ENCODE measurements around the gene TRPM2.

The TRPM2 gene

DNA sequence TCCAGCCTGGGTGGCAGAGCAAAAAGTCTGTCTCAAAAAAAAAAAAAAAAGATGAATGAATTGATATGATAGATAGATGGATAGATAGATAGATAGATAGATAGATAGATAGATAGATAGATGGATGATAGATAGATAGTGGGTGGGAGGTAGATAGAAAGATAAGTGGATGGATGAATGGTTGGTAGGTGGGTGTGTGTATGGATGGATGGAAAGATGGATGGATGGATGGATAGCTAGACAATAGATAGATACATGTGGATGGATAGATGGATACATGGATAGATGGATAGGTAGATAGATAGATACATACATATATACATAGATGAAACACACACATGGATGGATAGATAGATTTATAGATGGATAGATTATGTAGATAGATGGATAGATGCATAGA, 28.5 kb downstream of the TRPM2 start:
- H3K4me3 ChIP-seq (replicated peaks; ENCODE audit: low read depth, low read length) = no peak overlapping the region
- DNase-seq (ENCODE audit: low read depth) = no peak
- TF ChIP-seq, protein P1, sequence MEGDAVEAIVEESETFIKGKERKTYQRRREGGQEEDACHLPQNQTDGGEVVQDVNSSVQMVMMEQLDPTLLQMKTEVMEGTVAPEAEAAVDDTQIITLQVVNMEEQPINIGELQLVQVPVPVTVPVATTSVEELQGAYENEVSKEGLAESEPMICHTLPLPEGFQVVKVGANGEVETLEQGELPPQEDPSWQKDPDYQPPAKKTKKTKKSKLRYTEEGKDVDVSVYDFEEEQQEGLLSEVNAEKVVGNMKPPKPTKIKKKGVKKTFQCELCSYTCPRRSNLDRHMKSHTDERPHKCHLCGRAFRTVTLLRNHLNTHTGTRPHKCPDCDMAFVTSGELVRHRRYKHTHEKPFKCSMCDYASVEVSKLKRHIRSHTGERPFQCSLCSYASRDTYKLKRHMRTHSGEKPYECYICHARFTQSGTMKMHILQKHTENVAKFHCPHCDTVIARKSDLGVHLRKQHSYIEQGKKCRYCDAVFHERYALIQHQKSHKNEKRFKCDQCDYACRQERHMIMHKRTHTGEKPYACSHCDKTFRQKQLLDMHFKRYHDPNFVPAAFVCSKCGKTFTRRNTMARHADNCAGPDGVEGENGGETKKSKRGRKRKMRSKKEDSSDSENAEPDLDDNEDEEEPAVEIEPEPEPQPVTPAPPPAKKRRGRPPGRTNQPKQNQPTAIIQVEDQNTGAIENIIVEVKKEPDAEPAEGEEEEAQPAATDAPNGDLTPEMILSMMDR (IDR thresholded peaks at IDR 0.05; ENCODE audit: low read length, missing control alignments) = no peak

DNA sequence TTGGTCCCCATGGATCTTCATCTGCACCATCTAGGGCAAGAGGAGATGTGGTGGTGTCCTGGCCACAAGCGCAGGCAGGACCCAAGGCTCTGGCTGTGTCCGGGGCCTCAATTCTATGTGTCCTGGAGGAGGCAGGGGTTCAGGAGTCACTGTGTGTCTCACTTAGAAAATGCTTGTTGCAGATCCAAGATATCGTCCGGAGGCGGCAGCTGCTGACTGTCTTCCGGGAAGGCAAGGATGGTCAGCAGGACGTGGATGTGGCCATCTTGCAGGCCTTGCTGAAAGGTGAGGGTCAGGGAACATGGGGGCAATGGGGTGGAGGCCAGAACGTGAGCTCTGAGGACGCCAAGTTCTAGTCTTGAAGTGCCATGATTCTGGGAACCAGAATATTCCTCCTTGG, 29.1 kb downstream of the TRPM2 start:
- TF ChIP-seq, protein P1 (IDR thresholded peaks at IDR 0.05; ENCODE audit: low read length, missing control alignments) = no peak
- H3K4me3 ChIP-seq (replicated peaks; ENCODE audit: low read depth, low read length) = no peak overlapping the region
- DNase-seq (ENCODE audit: low read depth) = no peak

DNA sequence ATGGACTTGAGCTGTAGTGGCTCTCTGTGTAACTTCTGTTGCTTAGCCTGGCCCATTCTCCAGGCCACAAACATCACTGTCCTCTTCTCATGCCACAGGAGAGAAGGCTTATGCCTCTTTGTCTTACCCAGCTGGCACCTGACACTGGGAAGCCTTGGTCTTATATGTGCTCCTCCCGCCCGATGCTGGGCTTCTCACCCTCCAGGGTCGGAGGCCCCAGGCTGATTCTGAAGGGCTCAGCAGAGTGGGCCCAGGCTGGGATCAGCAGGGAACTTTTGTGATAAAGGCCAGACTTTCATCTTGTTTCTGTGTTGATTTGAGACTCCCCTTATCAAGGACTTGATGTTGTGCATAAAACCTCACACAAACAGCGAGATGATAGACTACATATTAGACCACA, 29.8 kb downstream of the TRPM2 start:
- TF ChIP-seq, protein P1 (IDR thresholded peaks at IDR 0.05; ENCODE audit: low read length, missing control alignments) = no peak
- H3K4me3 ChIP-seq (replicated peaks; ENCODE audit: low read depth, low read length) = no peak overlapping the region
- DNase-seq (ENCODE audit: low read depth) = no peak

DNA sequence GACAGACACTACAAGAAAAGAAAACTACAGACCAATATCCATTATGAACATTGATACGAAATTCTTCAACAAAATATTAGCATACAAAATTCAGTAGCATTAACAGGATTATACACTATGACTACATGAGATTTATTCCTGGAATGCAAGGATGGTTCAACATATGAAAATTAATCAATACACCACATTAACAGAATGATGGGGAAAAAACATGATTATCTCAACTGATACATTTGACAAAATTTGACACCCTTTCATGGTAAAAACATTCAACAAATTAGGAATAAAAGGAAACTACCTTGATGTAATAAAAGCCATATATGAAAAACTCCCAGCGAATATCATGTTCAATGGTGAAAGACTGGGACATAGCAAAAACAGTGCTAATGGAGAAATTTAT, 31.5 kb downstream of the TRPM2 start:
- TF ChIP-seq, protein P1 (IDR thresholded peaks at IDR 0.05; ENCODE audit: low read length, missing control alignments) = no peak
- H3K4me3 ChIP-seq (replicated peaks; ENCODE audit: low read depth, low read length) = no peak overlapping the region
- no peak for DNase-seq (ENCODE audit: low read depth)

DNA sequence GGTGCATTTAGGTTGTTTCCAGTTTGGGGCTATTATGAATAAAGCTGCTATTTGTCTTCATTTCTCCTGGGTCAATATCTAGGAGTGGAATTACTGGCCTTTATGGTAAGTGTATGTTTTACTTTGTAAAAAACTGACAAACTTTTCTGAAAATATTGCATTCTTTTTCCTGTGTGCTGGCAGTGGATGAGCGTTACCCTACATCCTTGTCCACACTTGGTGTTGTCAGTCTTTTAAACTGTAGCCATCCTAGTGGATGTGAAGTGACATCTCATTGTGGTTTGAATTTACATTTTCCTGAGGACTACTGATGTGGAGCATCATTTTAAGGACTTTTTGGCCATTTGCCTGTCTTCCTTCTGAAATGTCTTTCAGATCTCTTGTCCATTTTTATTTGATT, 35.9 kb downstream of the TRPM2 start:
- H3K4me3 ChIP-seq (replicated peaks; ENCODE audit: low read depth, low read length) = no peak overlapping the region
- no peak for DNase-seq (ENCODE audit: low read depth)
- TF ChIP-seq, protein P1 (IDR thresholded peaks at IDR 0.05; ENCODE audit: low read length, missing control alignments) = no peak

DNA sequence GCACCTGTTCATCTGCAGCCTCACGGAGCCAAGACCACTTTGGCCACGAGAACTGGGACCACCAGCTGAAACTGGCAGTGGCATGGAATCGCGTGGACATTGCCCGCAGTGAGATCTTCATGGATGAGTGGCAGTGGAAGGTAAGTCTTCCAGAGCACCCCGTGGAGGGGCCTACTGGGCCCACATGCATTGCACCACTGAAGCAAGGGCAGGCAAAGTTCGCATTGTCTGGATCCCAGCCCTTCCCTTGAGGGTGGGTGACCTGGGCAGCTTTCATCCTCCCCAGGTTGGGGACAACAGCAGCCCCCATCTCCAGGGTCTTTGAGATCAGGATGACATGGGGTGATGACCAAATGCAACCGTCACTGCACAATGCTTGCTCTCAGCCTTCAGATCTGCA, 37.5 kb downstream of the TRPM2 start:
- no peak overlapping the region for H3K4me3 ChIP-seq (replicated peaks; ENCODE audit: low read depth, low read length)
- TF ChIP-seq, protein P1 (IDR thresholded peaks at IDR 0.05; ENCODE audit: low read length, missing control alignments) = no peak
- no peak for DNase-seq (ENCODE audit: low read depth)

DNA sequence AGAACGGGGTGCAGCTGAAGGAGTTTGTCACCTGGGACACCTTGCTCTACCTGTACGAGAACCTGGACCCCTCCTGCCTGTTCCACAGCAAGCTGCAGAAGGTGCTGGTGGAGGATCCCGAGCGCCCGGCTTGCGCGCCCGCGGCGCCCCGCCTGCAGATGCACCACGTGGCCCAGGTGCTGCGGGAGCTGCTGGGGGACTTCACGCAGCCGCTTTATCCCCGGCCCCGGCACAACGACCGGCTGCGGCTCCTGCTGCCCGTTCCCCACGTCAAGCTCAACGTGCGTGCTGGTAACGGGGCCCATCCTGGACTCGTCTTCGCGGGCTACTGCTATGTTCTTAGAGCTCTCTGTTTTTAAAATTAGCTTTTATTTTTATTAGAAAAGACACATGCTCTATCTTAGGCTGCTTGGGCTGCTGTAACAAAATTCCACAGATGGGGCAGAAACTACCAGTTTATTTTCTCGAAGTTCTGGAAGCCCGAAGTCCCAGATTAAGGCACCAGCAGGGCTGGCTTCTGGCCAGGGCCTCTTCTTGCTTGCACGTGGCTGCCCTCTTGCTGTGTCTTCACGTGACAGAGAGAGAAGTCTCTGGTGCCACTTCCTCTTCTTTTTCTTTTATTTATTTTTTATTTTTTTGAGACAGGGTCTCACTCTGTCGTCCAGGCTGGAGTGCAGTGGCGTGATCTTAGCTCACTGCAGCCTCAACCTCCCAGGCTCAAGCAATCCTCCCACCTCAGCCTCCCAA, 38.1 kb downstream of the TRPM2 start:
- TF ChIP-seq, protein P1 (IDR thresholded peaks at IDR 0.05; ENCODE audit: low read length, missing control alignments) = no peak
- no peak overlapping the region for H3K4me3 ChIP-seq (replicated peaks; ENCODE audit: low read depth, low read length)
- no peak for DNase-seq (ENCODE audit: low read depth)
